HG02885 (cell line): ENCODE measurements around the gene SELENON.
"Not testable (repeated sequence)": the region's sequence is repeated elsewhere in the genome, so short reads cannot be mapped to it uniquely, and the experiment has no call there.

ENCODE experiments used
- ATAC-seq: cut with Tn5 transposase; IDR thresholded peaks from one replicate; pipeline ENCODE4 v1.9.1; 2021; ENCODE audit warnings: mild to moderate bottlenecking; ENCODE audit not compliant: unreplicated experiment, poor library complexity

The SELENON gene

DNA sequence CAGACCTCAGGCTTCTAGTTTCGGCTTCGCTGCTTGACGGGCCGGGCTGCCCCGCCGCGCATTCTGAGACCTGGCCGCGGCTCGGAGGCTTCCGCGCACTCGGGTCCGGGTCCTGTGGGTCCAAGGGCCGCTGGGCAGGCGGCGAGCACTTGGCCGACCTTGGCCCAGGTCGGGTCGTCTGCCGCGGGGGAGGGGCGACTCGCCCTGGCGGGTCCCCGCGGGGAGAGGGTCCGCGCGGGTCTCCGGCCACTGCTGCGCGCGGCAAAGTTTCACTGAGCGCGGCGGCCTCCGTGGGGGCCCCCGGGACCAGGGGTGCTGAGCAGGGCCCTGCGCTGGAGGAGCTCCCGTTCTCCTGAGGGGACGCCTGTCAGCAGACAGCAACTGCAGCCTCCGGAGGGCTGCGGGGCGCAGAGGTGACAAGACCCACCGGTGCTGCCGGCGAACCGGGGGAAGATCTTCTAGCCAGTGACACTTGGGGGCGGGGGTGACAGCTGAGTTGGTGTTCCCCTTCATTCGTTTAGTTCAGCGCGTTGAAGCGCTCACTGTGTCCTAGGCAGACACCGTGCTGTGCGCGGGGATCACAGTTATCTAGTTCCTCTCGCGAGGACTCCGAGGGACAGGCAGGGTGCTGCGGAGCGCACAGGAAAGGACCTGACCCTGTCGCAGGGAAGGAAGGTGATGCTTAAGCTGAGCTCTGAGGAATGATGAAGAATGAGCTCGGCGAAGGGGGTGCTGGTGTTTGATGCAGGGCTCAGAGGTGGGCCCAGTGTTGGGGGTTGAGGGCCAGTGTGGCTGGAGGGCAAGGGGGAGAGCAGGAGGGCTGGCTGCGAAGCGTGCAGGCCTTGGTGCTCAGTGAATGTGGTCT, 20.5 kb downstream of the SELENON start:
- ATAC-seq, result peak; percentile 38

DNA sequence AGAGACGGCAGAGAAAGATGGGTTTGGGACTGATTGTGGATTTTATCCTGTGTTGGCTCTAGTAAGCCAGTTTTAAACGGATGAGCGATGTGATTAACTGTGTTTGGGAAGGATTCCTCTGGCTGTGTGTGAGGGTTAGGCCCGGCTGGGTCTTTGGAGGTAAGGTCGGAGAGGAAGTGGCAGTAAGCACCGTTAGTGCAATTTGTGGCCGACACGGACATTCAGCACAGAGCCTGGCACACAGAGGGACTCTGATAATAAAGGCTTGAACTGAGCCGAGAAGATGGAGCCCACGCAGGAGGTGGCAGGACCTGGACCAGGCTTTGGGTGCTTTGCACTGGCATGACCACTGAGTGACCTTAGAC, 21.1 kb downstream of the SELENON start:
- ATAC-seq, result no peak

DNA sequence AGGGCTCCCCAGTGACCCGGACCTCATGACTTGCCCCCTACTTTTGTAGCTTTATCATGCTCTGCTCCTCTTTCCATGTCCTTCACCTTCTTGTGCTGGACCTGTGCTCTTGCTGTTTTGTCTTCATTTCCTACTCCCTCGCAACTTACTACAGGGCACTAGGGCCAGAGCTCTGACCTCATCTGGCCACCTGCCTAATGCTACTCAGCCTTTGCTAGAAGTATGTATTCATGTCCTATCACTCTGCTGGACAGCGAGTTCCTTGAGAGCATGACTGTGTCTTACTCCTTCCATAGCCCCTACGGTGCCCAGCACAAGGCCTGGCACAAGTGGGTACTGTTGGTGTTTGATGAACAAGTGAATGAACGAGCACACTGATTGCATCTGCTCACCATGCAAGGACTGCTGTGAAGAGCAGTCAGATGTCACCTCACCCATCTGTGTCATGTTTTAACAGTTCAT, 21.7 kb downstream of the SELENON start:
- no peak for ATAC-seq

DNA sequence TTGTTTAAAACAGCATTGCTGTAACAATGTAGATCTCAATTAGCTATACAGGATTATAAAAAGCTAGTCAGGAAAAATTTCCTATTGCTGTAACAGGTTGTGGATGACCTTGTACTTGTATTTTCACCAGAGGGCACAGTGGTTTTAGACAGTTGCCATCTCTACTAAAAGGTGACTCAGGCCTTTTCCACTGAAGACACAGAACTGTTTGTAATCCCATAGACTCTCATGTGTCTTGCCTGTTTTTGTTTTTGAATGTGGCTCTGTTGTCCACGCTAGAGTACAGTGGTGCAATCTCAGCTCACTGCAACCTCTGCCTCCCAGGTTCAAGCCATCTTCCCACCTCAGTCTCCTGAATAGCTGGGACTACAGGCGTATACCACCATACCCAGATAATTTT, 25.6 kb downstream of the SELENON start:
- ATAC-seq, result no peak

DNA sequence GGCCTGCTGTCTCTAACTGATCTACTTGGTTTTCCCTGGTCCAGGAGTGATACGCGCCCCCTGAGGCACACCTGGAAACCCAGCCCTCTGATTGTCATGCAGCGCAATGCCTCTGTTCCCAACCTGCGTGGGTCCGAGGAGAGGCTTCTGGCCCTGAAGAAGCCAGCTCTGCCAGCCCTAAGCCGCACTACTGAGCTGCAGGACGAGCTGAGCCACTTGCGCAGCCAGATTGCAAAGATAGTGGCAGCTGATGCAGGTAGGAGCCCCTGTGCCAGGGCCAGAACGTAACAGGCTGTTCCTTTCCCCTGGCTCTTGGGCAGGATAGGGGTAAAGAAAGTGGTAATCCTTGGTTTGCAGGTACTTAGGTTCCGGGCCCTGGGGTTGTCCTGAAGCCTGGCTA, 26.6 kb downstream of the SELENON start:
- ATAC-seq, result no peak

DNA sequence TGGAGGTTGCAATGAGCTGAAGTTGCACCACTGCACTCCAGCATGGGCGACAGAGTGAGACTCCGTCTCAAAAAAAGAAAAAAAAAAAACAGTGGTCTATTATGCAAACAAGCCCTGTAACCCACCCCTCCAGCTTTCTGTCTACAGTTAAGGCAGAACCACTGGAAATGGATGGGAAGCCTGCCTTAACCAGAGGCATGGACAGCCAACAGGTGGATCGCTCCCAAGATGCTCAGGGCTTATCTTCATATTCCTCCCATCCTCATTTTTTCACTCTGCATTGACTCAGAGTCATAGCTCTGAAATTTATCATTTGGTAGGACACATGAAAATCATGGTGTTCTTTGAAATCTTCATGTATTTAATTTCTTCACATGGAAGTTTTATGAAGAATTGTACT, 28.5 kb downstream of the SELENON start:
- ATAC-seq, result no peak

DNA sequence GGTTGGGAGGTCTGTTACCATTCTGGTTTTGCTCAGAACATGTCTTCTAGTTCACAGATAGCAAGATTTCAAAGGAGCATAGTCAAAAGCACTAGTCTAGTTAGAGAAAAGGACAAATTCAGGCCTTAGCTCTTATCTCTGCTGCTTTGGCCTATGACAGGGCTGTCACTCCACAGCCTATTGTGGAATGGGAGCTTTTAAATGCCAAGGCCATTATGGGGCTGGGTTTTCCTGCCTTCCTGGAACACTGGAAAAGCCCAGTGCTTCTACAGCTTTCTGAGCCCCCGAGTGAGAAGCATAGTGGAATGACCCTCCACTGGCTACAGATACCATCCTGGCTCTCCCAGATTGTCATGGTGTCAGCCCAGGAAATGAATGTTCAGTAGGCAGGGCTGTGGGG, 29.1 kb downstream of the SELENON start:
- no peak for ATAC-seq

DNA sequence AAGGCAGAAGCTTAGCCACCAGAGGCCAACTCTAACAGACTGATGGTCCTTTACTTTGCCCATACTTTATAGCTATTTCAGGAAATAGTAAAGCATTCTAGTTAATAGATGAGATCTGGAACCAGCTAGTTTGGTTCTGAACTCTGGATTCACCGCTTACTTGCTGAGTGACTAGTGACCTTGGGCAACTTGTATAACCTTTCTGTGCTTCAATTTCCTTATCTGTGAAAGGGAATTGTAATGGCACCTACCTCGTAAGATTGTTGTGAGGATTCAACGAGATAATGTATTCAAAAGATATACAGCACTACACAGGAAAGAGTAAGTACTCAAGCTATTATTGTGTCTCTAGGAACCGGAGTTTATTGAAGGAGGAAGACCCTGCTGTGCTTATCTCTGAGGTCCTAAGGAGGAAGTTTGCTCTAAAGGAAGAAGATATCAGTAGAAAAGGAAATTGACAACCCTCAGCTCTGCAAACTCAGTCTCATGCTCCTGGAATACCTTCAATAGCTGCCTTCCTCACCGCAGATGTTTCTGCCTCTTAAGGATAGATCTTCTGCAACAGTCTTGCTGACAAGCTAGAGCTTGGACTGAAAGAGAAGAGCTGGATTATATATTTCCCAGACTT, 31.7 kb downstream of the SELENON start:
- ATAC-seq, result no peak

DNA sequence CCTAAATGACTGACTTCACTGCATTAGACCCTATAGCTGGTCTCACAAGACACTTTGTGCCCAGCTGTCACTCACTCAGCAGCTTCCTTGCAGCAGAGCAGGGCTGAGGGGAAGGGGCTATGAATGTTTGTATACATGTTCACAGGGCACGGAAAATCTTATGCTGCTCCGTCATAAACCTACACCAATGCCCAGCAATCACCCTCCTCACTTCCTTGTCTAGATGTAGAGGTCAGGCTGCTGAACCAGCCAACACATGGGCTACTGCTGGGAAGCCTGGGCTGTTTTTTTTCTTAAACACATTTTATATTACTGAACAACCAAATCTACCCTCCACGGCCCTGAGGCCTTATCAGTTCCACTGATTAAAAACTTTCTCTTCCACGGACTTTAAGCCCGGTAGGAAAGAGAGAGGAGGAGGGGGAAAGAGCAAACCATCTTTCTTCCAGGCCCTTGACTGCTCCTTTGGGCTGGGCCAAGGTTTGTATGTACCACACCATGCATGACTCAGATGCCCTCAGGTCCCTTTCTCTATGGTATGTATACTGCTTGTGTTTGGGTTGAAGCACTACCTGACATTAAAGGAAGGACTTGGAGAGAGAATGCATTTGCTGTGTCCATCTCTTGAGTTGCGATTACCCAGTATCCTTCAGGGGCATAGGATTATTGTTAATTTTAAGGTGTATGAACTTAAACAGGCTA, 32.5 kb downstream of the SELENON start:
- ATAC-seq, result no peak

DNA sequence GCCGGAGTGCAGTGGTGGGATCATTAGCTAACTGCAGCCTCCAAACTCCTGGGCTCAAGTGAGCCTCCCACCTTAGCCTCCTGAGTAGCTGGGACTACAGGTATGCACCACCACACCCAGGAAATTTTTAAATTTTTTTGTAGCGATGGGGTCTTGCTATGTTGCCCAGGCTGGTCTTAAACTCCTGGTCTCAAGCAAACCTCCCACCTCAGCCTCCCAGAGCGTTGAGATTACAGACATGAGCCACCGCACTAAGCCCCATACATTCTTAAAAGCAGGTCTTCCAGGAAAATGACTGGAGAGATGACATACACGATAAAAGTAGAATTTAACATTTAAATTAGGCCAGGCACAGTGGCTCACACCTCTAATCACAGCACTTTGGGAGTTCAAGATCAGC, 33.2 kb downstream of the SELENON start:
- no peak for ATAC-seq

DNA sequence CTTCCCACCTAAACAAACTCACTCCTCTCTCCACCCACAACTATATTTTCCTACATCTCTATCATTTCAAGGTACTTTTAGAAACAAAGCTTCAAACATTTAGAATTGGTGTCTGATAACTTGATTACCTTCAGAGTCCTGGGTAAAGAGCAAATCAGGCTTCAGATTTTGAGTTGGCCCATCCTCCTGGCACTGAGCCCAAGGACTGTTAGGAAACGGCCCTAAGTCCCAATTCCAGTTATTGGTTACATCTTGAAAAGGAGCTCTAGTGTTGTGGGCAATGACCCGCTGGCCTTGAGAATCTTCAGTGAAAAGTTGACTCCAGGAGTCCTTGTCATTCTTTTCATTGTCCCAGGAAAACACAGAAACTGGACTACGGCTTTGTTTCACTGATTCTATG, 34.9 kb downstream of the SELENON start:
- no peak for ATAC-seq

DNA sequence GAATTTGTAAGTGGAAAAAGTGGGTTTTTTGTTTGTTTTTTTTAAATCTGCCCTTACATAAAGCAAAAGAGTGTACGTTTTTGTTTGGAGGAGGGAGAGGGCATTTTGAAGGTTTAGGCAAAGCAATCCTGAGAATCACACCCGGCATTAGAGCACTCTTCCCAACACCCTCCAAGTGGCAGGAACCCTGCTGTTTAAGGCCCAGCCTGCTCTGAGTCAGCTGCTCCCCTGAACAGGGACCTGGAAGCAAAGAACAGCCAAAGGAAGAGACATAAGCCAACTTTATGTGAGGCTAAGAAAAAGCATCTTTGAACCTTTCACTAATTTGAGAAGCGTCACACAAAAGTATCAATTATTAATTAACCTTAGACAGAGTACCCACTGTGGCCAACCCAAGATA, 36.7 kb downstream of the SELENON start:
- ATAC-seq, result no peak

DNA sequence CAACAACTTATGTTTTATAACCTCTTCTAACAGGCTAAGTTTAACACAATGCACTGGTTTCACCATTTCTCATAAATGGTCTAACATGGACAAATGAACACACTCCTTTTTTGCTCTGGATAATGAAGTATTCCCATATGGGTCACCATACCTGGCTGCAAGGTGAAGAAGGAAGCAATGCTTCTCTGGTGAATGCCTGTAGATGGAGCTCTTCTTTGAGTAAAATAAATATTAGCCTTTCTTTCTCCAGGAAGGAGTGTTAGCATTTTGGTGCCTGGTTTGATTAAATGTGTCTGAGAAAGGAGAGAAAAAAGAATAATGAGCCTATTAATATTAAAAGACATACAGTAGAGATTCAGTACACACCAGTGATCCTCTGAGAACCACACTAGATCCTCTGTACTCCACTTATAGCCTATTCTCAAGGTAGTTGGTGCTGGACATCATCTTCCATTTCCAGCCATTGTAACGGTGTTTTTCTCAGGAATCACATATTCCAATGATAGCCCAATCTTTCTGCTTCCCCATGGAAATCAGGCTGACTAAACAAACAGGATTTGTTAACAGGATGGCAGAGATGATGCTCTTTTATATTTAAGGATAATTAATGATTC, 37.4 kb downstream of the SELENON start:
- no peak for ATAC-seq

DNA sequence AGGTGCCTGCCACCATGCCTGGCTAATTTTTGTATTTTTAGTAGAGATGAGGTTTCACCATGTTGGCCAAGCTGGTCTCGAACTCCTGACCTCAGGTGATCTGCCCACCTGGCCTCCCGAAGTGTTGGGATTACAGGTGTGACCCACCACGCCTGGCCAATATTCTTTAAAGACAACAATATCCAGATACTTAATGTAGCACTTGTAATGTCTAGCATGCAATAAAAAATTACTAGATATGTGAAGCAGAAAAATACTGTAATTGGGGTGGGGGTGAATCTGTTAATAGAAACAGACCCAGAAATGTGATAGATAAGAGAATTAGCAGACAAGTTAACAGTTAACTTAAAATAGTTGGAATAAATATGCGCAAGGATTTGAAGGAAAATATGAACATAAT, 39.8 kb downstream of the SELENON start:
- not testable (repeated sequence) for ATAC-seq

DNA sequence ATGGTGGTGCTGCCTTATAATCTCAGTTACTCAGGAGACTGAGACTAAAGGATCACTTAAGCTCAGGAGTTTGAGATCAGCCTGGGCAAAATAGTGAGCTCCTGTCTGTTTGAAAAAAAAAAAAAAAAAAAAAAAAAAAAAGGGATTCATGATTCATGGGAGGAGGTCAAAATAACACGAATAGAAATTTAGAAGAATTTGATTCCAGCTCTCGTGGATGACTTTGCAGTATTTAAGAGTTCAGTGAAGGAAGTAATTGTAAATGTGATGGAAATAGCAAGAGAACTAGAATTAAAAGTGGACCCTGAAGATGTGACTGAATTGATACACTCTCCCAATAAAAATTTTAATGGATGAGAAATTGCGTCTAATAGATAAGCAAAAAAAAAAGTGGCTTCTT, 43.5 kb downstream of the SELENON start:
- ATAC-seq, result no peak

DNA sequence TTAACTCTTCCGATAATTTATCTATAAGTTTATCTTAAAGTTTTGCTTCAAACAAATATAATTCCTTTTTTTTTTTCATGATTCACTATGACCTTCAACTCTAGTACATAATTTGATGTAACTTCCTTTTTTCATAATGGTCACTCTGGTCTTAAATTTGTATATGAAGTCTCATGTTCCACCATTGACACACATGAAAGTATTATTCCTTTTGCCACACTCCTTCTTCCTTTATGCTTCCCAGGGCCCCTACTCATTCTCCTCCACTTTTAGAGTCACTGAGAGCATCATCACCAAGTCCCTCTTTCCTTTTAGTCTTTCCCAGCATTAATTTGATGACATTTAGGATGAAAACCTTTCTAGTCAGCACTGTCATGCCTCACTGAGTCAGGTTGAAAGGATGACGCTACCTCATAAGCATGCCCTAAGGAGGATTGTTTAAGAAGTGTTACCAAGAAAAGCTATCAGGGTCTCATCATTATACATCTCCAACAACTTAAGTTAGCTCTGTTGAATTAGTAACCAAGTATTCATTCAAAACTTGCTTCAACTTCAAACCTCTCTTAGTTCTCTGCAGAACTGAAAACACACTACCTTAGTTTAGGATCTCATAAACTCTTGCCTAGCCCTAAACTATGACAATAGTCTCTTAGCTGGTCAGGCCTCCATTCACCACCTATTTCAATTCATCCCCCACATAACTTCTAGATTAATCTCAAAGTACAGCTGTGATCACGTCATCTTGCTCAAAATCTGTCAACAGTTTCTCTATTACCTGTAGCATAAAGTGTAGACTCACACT, 44.7 kb downstream of the SELENON start:
- ATAC-seq, result no peak

DNA sequence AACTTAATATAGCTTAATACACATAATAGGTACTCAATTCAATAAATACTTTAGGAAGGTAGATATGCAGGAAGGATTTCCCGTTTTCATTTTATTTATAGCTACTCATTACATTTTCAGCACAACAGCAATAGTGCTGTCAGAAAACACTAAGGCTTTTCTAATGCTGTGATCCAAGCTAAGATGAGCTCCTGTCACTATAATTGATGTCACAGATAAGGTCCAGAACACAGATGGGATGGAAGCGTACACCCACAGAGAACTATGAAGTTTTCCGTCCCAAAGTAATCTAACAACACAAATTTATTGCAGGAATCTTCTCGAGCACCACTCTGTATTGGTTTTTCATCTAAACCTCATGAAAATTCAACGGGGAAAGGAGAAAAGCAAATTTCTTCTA, 45.7 kb downstream of the SELENON start:
- no peak for ATAC-seq

DNA sequence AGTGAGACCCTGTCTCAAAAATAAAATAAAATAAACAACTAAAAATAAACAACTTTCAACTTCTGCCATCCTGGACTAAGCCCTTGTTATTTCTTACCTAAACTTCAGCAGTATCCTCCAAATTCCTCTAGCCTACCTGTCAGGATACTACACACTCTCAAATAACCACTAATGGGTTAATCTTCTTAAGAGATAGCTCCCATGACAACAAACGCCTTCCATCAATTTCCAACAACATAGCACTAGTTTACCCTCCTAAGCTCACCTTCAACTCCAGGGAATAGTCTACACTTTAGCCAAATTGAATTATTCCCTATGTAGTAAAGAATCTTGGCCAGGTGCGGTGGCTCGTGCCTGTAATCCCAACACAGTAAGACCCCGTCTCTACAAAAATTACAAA, 47.9 kb downstream of the SELENON start:
- ATAC-seq, result no peak

DNA sequence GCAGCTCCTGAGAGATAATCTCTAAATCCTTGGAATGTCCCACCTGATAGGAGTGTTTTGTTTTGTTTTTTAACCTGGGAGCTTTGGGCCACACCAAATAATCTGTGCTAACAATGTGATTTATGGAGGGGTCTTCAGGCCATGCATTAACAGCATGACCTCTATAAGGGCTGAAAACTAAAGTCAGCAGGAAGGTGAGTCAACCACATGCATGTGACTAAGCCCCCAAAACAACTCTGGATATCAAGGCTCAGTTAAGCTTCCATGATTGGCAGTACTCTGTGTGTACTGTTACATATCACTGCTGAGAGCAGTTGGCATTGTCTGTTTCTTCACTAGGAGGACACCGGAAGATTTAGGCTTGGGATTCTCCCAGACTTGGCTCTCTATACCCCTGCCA, 48.5 kb downstream of the SELENON start:
- no peak for ATAC-seq

DNA sequence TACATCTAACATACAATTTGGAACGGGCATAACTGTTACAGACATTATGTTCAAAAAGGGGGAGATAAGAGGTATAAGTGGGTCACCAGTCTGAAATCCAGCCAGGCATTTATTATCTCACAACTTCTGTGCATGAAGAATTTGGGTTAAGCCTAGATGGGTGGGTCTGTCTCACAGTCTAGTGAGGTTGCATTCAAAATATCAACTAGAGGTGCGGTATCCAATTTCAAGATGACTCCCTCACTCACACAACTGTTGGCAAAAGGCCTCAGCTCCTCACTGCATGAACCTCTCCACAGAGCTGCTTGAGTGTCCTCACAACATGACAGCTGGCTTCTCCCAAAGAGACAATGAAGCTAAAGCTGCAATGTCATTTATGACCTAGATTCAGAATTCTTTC, 54.6 kb downstream of the SELENON start:
- ATAC-seq, result no peak
